ENCODE results near the gene STX1B.

STX1B gene

GRCh38 chr16:30967795-30968194 lies 42.6 kb downstream of the STX1B start:
- Histone ChIP-seq H2AFZ (ENCODE audit: low read depth, low read length, severe bottlenecking) (no peak overlapping the region), H3K9me3 (ENCODE audit: insufficient read depth, low read length) (no peaks in the 10 kb centered on the region), H3K9ac (ENCODE audit: low read length) (no peak overlapping the region), H3K4me3 (ENCODE audit: insufficient read depth, low read length, poor library complexity, severe bottlenecking) (no peak overlapping the region), H3K4me2 (ENCODE audit: low read depth, low read length, poor library complexity, severe bottlenecking) (no peak overlapping the region), H4K20me1 (ENCODE audit: low read depth, low read length) (no peaks in the 10 kb centered on the region), H3F3A (ENCODE audit: insufficient read depth) (no peaks in the 10 kb centered on the region), H3K79me2 (ENCODE audit: insufficient read depth, low read length) (no peaks in the 10 kb centered on the region), H3K9me2 (replicated peaks; ENCODE audit: insufficient read depth, low read length) (no peaks in the 10 kb centered on the region), H3K36me3 (ENCODE audit: low read length) (peaks cover 2% of the 10 kb centered on the region; the same call in 1 of the 2 replicates), H3K27me3 (ENCODE audit: low read length) (no peaks in the 10 kb centered on the region), H3K27ac (ENCODE audit: low read depth, low read length) (no peak overlapping the region)
- TF ChIP-seq CTCF (IDR thresholded peaks at IDR 0.05; ENCODE audit: insufficient read depth, low read length, poor library complexity, severe bottlenecking) (no peak), EZH2phosphoT487 (conservative IDR thresholded peaks at IDR 0.05; ENCODE audit: low read length) (no peak)

- no peaks in the 10 kb centered on the region; the same call in 1 of the 2 replicates for H3K79me2 ChIP-seq (ENCODE audit: insufficient read depth, low read length)
- TF ChIP-seq EZH2phosphoT487 (conservative IDR thresholded peaks at IDR 0.05; ENCODE audit: low read length), result no peak
- TF ChIP-seq CTCF (IDR thresholded peaks at IDR 0.05; ENCODE audit: insufficient read depth, low read length, poor library complexity, severe bottlenecking), result no peak
- H3K36me3 ChIP-seq (ENCODE audit: low read length), result peaks cover 7% of the 10 kb centered on the region; the same call in 1 of the 2 replicates
- H3K4me2 ChIP-seq (ENCODE audit: low read depth, low read length, poor library complexity, severe bottlenecking), result no peak overlapping the region
- no peaks in the 10 kb centered on the region for H4K20me1 ChIP-seq (ENCODE audit: low read depth, low read length)
- H3F3A ChIP-seq (ENCODE audit: insufficient read depth), result no peaks in the 10 kb centered on the region
- H3K4me3 ChIP-seq (ENCODE audit: insufficient read depth, low read length, poor library complexity, severe bottlenecking), result no peak overlapping the region
- no peaks in the 10 kb centered on the region for H3K9me3 ChIP-seq (ENCODE audit: insufficient read depth, low read length)
- no peaks in the 10 kb centered on the region for H3K27me3 ChIP-seq (ENCODE audit: low read length)
- no peak overlapping the region for H2AFZ ChIP-seq (ENCODE audit: low read depth, low read length, severe bottlenecking)
- H3K9ac ChIP-seq (ENCODE audit: low read length), result no peak overlapping the region
- no peak overlapping the region for H3K27ac ChIP-seq (ENCODE audit: low read depth, low read length)
- no peaks in the 10 kb centered on the region for H3K9me2 ChIP-seq (replicated peaks; ENCODE audit: insufficient read depth, low read length)
These were observed 44.3 kb downstream of the STX1B start for GRCh38 chr16:30966033-30966619.

GRCh38 chr16:30965436-30965835 lies 45.0 kb downstream of the STX1B start:
- Histone ChIP-seq H3K9me3 (ENCODE audit: insufficient read depth, low read length) (no peaks in the 10 kb centered on the region), H3K9me2 (replicated peaks; ENCODE audit: insufficient read depth, low read length) (no peaks in the 10 kb centered on the region), H3K36me3 (ENCODE audit: low read length) (peaks cover 6% of the 10 kb centered on the region; the same call in 1 of the 2 replicates)

More at GRCh38 chr16:30965436-30965835, 45.0 kb downstream of the STX1B start:
- no peak for TF ChIP-seq CTCF (IDR thresholded peaks at IDR 0.05; ENCODE audit: insufficient read depth, low read length, poor library complexity, severe bottlenecking)
- TF ChIP-seq EZH2phosphoT487 (conservative IDR thresholded peaks at IDR 0.05; ENCODE audit: low read length), result no peak
- Histone ChIP-seq H2AFZ (ENCODE audit: low read depth, low read length, severe bottlenecking) (no peak overlapping the region), H3K27ac (ENCODE audit: low read depth, low read length) (no peak overlapping the region), H3K4me2 (ENCODE audit: low read depth, low read length, poor library complexity, severe bottlenecking) (no peak overlapping the region), H4K20me1 (ENCODE audit: low read depth, low read length) (no peaks in the 10 kb centered on the region), H3K9ac (ENCODE audit: low read length) (no peak overlapping the region), H3K79me2 (ENCODE audit: insufficient read depth, low read length) (no peaks in the 10 kb centered on the region; the same call in 1 of the 2 replicates), H3K4me3 (ENCODE audit: insufficient read depth, low read length, poor library complexity, severe bottlenecking) (no peak overlapping the region), H3F3A (ENCODE audit: insufficient read depth) (no peaks in the 10 kb centered on the region), H3K27me3 (ENCODE audit: low read length) (no peaks in the 10 kb centered on the region)

All from SU-DHL-6 (cell line).